B cell (primary cell): ENCODE measurements around the gene BHLHA15.

Experiments
- CTCF ChIP-seq: fragments of 200-600 bp; IDR thresholded peaks from one replicate; pipeline ENCODE4 v1.8.0; 2022; ENCODE audit warnings: antibody characterized with exemption, mild to moderate bottlenecking
- EZH2 ChIP-seq: IDR thresholded peaks from 2 replicates; pipeline ENCODE4 v1.6.1; 2012; ENCODE audit warnings: borderline replicate concordance, low read depth, mild to moderate bottlenecking, moderate library complexity, low read length; ENCODE audit not compliant: insufficient read depth, poor library complexity, severe bottlenecking

- TF ChIP-seq CTCF = no peak
- TF ChIP-seq EZH2 = no peak
These were observed 4.5 kb upstream of the BHLHA15 start for GRCh38 chr7:98206451-98207330.
